Activated B cell treated with CpG ODN at 0.5 μM for 24 hours (primary cell): ENCODE measurements around the gene SFI1. TPM values are rescaled to one million over a fixed set of nuclear protein-coding genes. Genes with fewer than 3 reads are reported as not detected.

Source experiments
- ATAC-seq: fragments of 200-7000 bp; cut with Tn5 transposase; one replicate; pipeline ENCODE4 v1.10.0; 2021; ENCODE audit warnings: low read depth, mild to moderate bottlenecking, moderate library complexity
- CTCF ChIA-PET: fragments of 350-600 bp; sonication (Branson Sonifier 250); formaldehyde crosslinking; loops from one replicate; lab custom pipeline; 2021; ENCODE audit warnings: antibody characterized with exemption; lab: Charles Lee
- POLR2A ChIA-PET: fragments of 350-600 bp; sonication (Branson Sonifier 250); formaldehyde crosslinking; loops from one replicate; lab custom pipeline; 2021; ENCODE audit warnings: antibody characterized with exemption; lab: Charles Lee
- DNase-seq: peaks from one replicate; pipeline ENCODE4 v3.0.0; 2022
- H3K27ac Mint-ChIP-seq: one replicate; pipeline ENCODE4 v1.8.0; 2020; ENCODE audit warnings: mixed read lengths
- H3K27me3 Mint-ChIP-seq: one replicate; pipeline ENCODE4 v1.8.0; 2021; ENCODE audit warnings: mixed read lengths
- H3K36me3 Mint-ChIP-seq: one replicate; pipeline ENCODE4 v1.8.0; 2021; ENCODE audit warnings: low read depth, mixed read lengths
- H3K4me1 Mint-ChIP-seq: one replicate; pipeline ENCODE4 v1.8.0; 2021; ENCODE audit warnings: mixed read lengths
- H3K4me3 Mint-ChIP-seq: one replicate; pipeline ENCODE4 v1.8.0; 2020; ENCODE audit warnings: mild to moderate bottlenecking, mixed read lengths
- H3K9me3 Mint-ChIP-seq: one replicate; pipeline ENCODE4 v1.8.0; 2020; ENCODE audit warnings: mixed read lengths
- CTCF ChIP-seq: fragments of 200-600 bp; IDR thresholded peaks from one replicate; pipeline ENCODE4 v1.8.0; 2022; ENCODE audit warnings: antibody characterized with exemption, mild to moderate bottlenecking
- intact Hi-C: fragments of 100-400 bp; cut with micrococcal nuclease; formaldehyde crosslinking; loops from one replicate; pipeline ENCODE4 v1.15.1; 2024
- total RNA-seq: library from RNA; stranded (reverse); gene quantifications from 2 replicates; pipeline ENCODE4 v1.2.3, GENCODE V29; 2022

SFI1 gene
- total RNA-seq, 1 donor from 2014 or later: 126 TPM

- peaks cover 67% of the 10 kb centered on the region for H3K4me1 Mint-ChIP-seq
Measured at GRCh38 chr22:31650391-31650790, 154.1 kb downstream of the SFI1 start.

GRCh38 chr22:31651664-31652063, 155.3 kb downstream of the SFI1 start:
- H3K4me3 Mint-ChIP-seq: peak overlapping the region; percentile 56
- no peak for TF ChIP-seq CTCF

More at GRCh38 chr22:31650391-31650790, 154.1 kb downstream of the SFI1 start:
- no peak for TF ChIP-seq CTCF
- DNase-seq (no peak), ATAC-seq (peak; percentile 47)
- Mint-ChIP-seq H3K27me3 (no peaks in the 10 kb centered on the region), H3K9me3 (no peaks in the 10 kb centered on the region), H3K4me3 (peak overlapping the region; percentile 50), H3K27ac (peak overlapping the region; percentile 78), H3K36me3 (peaks cover 39% of the 10 kb centered on the region)
- intact Hi-C loops: loop anchor here (2.0 kb wide), 1 partner anchor 14 kb away; no protein-coding TSS in a partner anchor
- POLR2A ChIA-PET: interaction anchor here (0.7 to 1.4 kb wide), 3 partner anchors 11 to 89 kb away, joined by 3 read pairs; partner anchors contain the start of gene PISD
- CTCF ChIA-PET: interaction anchor here (1.3 kb wide), 1 partner anchor 11 kb away, joined by 3 read pairs; no protein-coding TSS in a partner anchor

GRCh38 chr22:31652088-31652487, 155.8 kb downstream of the SFI1 start:
- Mint-ChIP-seq H3K27me3 (no peaks in the 10 kb centered on the region), H3K36me3 (peaks cover 28% of the 10 kb centered on the region), H3K9me3 (no peaks in the 10 kb centered on the region), H3K27ac (peak overlapping the region; percentile 75), H3K4me1 (peaks cover 54% of the 10 kb centered on the region), H3K4me3 (peak overlapping the region; percentile 38)
- ChIA-PET POLR2A (interaction anchor here (0.9 to 2.3 kb wide), 2 partner anchors 10 to 12 kb away, joined by 3 to 8 read pairs; partner anchors contain the start of gene PISD), CTCF (no interaction called here)
- intact Hi-C loops: no loop called here
- ATAC-seq (no peak), DNase-seq (no peak)
- TF ChIP-seq CTCF: no peak

More at GRCh38 chr22:31651664-31652063, 155.3 kb downstream of the SFI1 start:
- peaks cover 59% of the 10 kb centered on the region for H3K4me1 Mint-ChIP-seq
- H3K9me3 Mint-ChIP-seq: no peaks in the 10 kb centered on the region
- peaks cover 32% of the 10 kb centered on the region for H3K36me3 Mint-ChIP-seq
- POLR2A ChIA-PET: no interaction called here
- H3K27me3 Mint-ChIP-seq: no peaks in the 10 kb centered on the region
- peak; percentile 35 for ATAC-seq
- H3K27ac Mint-ChIP-seq: peak overlapping the region; percentile 75
- no peak for DNase-seq
- intact Hi-C loops: loop anchor here (2.0 kb wide), 1 partner anchor 15 kb away; no protein-coding TSS in a partner anchor
- CTCF ChIA-PET: interaction anchor here (1.3 kb wide), 1 partner anchor 10 kb away, joined by 3 read pairs; no protein-coding TSS in a partner anchor

GRCh38 chr22:31652911-31653684, 156.8 kb downstream of the SFI1 start:
- H3K4me3 Mint-ChIP-seq: peak overlapping the region; percentile 13
- ChIA-PET POLR2A (interaction anchor here (0.9 to 2.3 kb wide), 4 partner anchors 8 to 98 kb away, joined by 3 to 10 read pairs (median 6); partner anchors contain the start of gene PISD), CTCF (interaction anchor here (1.0 kb wide), 1 partner anchor 12 kb away, joined by 3 read pairs; no protein-coding TSS in a partner anchor)
- peaks cover 53% of the 10 kb centered on the region for H3K4me1 Mint-ChIP-seq
- intact Hi-C loops: no loop called here
- DNase-seq: no peak
- no peaks in the 10 kb centered on the region for H3K9me3 Mint-ChIP-seq
- TF ChIP-seq CTCF: no peak
- H3K36me3 Mint-ChIP-seq: peaks cover 22% of the 10 kb centered on the region
- ATAC-seq: no peak
- peak overlapping the region; percentile 41 for H3K27ac Mint-ChIP-seq
- no peaks in the 10 kb centered on the region for H3K27me3 Mint-ChIP-seq

GRCh38 chr22:31653944-31654343, 157.6 kb downstream of the SFI1 start:
- Mint-ChIP-seq H3K4me3 (no peak overlapping the region), H3K27ac (peak overlapping the region; percentile 47), H3K9me3 (no peaks in the 10 kb centered on the region), H3K27me3 (no peaks in the 10 kb centered on the region), H3K4me1 (peaks cover 55% of the 10 kb centered on the region), H3K36me3 (peaks cover 19% of the 10 kb centered on the region)
- DNase-seq (no peak), ATAC-seq (no peak)
- ChIA-PET POLR2A (interaction anchor here (0.5 to 2.3 kb wide), 4 partner anchors 8 to 123 kb away, joined by 3 to 10 read pairs (median 6); partner anchors contain the start of gene PISD), CTCF (interaction anchor here (1.0 kb wide), 3 partner anchors 12 to 99 kb away, joined by 3 read pairs; no protein-coding TSS in a partner anchor)
- TF ChIP-seq CTCF: no peak
- intact Hi-C loops: no loop called here
